NCI-H2081 treated with DMSO at 0.1 percent for 48 hours (cell line): ENCODE results near the gene CEP41.
"Not testable (repeated sequence)": the region's sequence is repeated elsewhere in the genome, so short reads cannot be mapped to it uniquely, and the experiment has no call there.

Experiments
- DNase-seq: peaks from one replicate; lab custom pipeline; 2025; lab: John Stamatoyannopoulos, UW

The CEP41 gene

DNA sequence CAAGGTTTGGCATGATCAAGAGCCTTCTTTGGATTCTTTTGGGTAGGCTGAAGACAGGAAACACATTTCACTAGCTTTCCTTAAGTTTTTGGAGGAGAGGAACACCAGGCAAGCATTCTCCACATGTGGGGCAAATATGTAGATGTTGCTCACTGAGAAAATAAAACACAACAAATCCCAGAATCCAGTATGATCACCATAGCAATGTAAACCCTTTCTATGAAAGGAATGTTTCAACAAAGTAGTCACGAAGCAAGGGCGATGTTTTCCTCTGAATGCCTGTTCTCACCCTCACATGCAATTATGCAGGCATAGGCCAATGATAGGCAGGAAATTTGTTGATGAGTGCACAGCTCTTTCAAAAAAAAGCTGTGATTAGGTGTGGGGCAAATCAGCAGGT, 20.5 kb upstream of the CEP41 start:
- no peak for DNase-seq

DNA sequence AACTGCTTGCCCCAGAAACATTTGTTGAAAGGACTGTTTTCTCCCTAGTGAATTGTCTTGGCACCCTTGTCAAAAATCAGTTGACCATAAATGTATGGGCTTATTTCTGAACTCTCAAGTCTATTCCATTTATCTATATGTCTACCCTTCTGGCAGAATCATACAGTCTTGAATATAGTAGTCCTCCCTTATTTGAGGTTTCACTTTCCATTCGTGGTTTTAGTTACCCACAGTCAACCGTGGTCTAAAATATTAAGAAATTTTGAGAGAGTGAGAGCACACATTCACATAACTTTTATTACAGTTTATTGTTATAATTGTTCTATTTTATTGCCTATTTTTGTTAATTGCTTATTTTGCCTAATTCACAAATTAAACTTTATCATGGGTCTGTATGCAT, 17.4 kb upstream of the CEP41 start:
- DNase-seq: no peak

DNA sequence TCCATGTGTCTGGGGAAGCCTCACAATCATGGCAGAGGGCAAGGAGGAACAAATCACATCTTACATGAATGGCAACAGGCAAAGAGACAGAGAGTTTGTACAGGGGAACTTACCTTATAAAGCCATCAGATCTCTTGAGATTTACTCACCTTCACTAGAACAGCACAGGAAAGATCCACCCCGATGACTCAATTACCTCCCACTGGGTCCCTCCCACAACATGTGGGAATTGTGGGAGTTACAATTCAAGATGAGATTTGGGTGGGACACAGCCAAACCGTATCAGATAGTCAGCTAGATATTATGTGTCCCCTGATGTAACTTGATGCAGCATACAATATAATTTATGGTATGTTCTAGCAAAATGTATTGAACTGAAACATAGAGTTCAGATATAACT, 14.1 kb upstream of the CEP41 start:
- DNase-seq: no peak

- no peak for DNase-seq
Observed at GRCh38 chr7:130452951-130453350, 12.1 kb upstream of the CEP41 start.

GRCh38 chr7:130451344-130451743, 10.5 kb upstream of the CEP41 start:
- DNase-seq: not testable (repeated sequence)

DNA sequence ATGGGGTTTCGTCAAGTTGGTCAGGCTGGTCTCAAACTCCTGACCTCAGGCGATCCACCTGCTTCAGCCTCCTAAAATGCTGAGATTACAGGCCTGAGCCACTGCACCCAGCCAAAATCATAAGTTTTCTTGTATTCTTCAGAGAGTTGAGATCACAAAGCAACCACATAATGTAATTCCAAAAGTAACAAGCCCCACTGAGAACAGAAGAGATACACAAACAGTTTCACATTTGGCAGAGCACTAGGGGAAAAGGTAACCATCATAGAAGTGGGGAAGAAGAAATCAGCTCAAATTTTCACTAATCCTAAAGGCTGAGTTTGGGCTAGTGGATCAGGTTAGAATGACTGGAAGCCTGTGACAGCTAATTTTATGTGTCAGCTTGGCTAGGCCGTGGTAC, 5.4 kb upstream of the CEP41 start:
- DNase-seq: no peak

- no peak for DNase-seq
Observed at GRCh38 chr7:130444751-130445407, 4.1 kb upstream of the CEP41 start.

DNA sequence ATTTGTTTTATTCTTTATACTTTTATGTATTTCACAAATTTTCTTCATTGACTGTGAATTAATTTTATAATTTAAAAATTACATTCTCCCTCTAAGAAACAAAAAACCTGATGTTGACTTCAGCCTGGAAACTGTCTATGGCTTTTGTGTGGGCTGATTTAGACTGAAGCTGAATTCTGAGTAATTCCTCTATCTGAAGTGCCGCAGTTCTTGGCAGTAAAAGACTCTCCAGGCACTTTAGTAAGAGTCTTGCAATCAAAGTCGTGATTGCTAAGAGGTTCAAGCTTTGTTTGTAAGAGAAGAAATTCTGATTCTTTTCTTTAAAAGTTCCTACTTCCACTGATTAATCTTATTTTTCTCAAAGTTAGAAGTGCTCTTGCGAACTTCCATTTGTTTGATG, 3.4 kb upstream of the CEP41 start:
- DNase-seq: no peak

- DNase-seq: no peak
Observed at GRCh38 chr7:130442601-130443000, 1.8 kb upstream of the CEP41 start.

DNA sequence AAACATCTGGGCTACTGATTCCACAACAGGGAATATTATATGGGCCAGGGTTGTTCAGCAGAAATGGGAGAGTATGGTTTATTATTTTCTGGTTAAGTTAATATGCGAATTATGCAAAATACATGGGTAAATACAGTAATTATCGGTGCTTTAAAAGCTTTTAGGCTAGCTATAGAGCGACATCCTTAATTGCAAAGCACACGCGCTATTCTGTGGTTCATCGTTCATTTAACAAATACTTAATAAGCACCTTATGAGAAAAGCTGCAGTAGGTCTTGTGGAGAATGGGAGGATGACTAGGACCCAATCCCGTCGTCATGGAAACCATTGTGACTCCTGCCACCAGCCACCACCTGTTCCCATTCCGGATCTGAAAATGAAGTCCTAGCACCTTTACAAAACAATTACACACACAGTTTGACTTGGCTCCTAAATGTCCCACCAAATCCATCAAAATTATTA, 623 bp upstream of the CEP41 start:
- DNase-seq: peak; percentile 100

DNA sequence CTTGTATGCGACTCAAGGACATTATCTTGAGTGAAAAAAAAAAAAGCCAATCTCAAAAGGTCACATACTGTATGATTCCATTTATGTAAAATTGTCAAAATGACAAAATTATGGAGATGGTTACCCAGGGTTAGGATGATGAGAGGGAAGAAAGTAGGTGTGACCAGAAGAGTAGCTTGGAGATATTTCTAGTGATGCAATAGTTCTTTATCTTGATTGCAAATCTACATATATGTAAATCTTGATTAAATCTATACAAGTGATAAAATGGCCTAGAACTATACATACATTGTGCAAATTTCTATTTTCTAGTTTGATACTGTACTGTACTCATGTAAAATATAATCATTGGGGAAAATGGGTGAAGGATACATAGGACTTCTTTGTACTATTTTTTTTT, 4.6 kb downstream of the CEP41 start:
- DNase-seq: no peak

- peak; percentile 48 for DNase-seq
Observed at GRCh38 chr7:130435311-130435854, 5.4 kb downstream of the CEP41 start.

DNA sequence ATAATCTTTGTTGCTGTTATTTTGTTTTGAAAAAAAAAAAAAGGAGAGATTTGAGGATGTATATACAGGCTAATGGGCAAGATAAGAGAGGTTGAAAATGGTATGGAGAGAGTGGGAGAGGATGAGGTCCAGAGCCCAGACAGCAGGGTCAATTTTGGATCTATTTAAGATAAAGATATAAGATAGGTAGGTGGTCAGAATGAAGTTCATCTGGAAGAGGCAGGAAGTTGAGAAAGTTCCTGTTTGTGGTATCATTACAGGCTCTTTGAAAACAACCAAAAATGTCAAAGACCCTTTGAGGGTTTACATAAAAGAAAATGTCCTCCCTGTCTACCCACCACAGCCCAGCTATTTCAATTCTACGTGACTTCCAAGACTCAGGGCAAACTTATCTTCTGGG, 7.5 kb downstream of the CEP41 start:
- DNase-seq: no peak

- no peak for DNase-seq
Observed at GRCh38 chr7:130432886-130433285, 7.9 kb downstream of the CEP41 start.

GRCh38 chr7:130430841-130431666, 9.8 kb downstream of the CEP41 start:
- peak; percentile 43 for DNase-seq

DNA sequence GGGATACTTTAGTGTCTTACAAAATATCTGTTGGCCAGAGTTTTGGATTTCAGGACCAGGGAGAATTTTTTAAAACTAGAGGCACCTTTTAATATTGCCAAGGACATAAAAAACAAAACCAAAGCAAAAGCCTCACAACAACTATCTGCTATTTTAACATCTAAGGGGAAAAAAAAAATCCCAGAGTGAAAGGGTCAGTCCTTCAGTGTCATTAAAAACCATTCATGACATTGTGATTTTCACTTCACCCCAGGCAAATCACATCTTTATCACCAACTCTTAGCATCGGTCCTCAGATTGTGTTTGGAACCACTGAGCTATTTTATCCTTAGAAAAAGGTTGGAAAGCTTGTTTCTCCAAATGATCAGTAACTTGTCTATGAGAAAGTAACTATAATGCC, 10.7 kb downstream of the CEP41 start:
- DNase-seq: no peak

DNA sequence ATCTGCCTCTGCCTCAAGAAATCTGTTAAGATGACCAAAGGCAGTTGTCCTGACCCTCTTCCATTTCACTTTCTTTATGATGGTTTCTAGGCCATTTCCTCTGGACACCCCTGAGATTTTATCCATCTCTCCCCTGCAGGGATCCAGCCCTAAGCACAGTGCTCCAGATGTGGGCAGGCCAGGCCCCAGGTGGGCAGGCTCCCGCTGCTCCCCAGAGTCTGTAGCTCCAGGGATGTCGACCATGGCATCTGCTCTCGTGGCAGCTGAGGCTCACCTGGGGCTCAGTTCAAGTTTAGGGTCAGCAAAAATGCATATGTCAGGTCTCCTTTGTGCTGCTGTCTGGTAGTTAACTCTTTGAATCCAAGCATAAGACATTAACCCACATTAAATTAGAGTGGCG, 11.8 kb downstream of the CEP41 start:
- DNase-seq: no peak

GRCh38 chr7:130426564-130426963, 14.3 kb downstream of the CEP41 start:
- peak; percentile 41 for DNase-seq

DNA sequence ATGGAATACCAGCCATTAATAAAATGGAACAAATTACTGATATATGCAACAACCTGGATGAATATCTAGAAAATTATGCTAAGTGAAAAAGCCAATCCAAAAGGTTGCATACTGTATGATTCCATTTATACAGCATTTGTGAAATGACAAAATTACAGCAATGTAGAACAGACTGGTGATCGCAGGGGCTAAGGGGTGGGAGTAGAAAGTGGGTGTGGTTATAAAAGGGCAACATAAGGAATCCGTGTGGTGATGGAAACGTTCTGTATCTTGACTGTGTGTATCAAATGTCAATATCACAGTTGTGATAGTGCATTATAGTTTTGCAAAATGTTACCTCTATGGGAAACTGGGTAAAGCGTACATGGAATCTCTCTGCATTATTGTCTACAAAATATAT, 15.0 kb downstream of the CEP41 start:
- no peak for DNase-seq

DNA sequence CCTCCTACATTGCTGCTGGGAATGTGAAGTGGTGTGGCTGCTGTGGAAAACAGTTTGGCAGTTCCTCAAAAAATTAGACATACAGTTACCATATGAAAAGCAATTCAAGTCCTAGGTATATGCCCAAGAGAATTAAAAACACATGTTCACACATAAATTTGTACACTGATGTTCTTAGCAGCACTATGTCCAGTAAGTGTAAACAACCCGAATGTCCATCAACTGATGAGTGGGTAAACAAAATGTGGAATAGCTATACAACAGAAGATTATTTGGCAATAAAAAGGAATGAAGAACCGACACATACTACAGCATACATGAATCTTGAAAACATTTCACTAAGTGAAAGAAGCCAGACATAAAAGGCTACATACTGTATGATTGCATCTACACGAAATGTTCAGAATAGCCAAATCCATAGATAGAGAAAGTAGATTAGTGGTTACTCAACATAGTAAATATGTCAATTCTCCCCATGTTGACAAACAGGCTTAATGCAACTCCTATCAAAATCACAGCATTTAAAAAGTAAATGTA, 17.2 kb downstream of the CEP41 start:
- DNase-seq: no peak

DNA sequence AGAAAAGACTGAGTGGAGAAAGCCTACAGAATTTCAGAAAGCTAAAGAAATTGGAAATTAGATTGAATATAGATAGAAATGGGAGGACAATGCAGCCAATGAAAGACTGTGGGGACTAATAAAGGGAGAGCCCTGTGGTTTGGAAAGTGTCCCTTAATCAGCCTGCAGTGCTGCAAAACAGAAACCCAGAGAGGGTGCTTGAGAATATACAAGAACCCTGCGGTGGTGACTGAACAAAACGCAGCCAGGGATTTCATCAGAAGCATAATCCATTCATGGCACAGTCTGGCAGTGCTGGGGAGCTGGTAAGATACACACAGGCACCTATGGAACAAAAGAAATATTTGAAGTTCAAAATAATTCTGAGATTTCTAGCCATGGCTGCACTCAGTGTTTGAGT, 19.1 kb downstream of the CEP41 start:
- DNase-seq: peak; percentile 73

DNA sequence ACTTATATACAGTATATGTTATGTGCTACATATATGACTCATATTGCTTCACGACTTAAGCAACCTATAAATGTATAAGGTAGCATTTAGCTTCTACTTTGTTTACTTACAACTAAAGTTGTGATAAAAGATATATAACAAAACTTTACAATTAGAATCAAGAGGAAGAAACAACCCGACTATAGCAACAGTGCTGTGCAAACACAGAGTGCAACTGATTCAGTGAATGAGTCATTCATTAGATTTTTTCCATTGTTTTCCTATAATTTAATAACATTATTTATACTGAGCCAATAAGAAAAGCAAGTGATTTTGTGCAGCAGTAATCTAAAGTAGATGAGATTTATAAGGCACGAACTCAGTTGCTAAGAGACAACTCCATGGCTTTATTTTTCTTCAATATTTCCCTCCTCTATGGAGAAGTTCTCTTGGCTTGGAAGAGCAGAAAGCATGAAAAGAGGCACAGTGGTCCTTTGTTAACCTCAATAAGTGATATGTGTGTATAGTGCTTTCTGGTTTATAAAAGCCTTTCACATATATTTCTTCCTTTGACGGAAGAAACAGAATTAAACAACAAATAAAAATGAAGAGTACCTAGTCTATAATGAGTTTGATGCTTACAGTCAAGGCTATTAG, 19.8 kb downstream of the CEP41 start:
- DNase-seq: no peak

- no peak for DNase-seq
Observed at GRCh38 chr7:130419658-130420057, 21.2 kb downstream of the CEP41 start.
